SKM-1 (cell line): ENCODE measurements around the gene NCR1.
"Not testable (repeated sequence)": the region's sequence is repeated elsewhere in the genome, so short reads cannot be mapped to it uniquely, and the experiment has no call there.

Experiments
- DNase-seq: peaks from one replicate; lab custom pipeline; 2025; ENCODE audit not compliant: unreplicated experiment; lab: John Stamatoyannopoulos, UW

The NCR1 gene

GRCh38 chr19:54905421-54905802 lies 536 bp upstream of the NCR1 start:
- DNase-seq = no peak

GRCh38 chr19:54906819-54907218 lies 871 bp downstream of the NCR1 start:
- DNase-seq = no peak

- not testable (repeated sequence) for DNase-seq
Measured at GRCh38 chr19:54907899-54908298, 2.0 kb downstream of the NCR1 start.

- no peak for DNase-seq
Measured at GRCh38 chr19:54916822-54917221, 10.9 kb downstream of the NCR1 start.

- no peak for DNase-seq
Measured at GRCh38 chr19:54918499-54918898, 12.6 kb downstream of the NCR1 start.

GRCh38 chr19:54919646-54920563 lies 14.0 kb downstream of the NCR1 start:
- DNase-seq = not testable (repeated sequence)

GRCh38 chr19:54921082-54921481 lies 15.1 kb downstream of the NCR1 start:
- no peak for DNase-seq

- no peak for DNase-seq
Measured at GRCh38 chr19:54923276-54923675, 17.3 kb downstream of the NCR1 start.

- DNase-seq = no peak
Measured at GRCh38 chr19:54928299-54928698, 22.4 kb downstream of the NCR1 start.

GRCh38 chr19:54937926-54938325 lies 32.0 kb downstream of the NCR1 start:
- no peak for DNase-seq

- DNase-seq = no peak
Measured at GRCh38 chr19:54938906-54939305, 33.0 kb downstream of the NCR1 start.

GRCh38 chr19:54939538-54939937 lies 33.6 kb downstream of the NCR1 start:
- not testable (repeated sequence) for DNase-seq

GRCh38 chr19:54943772-54944361 lies 37.9 kb downstream of the NCR1 start:
- not testable (repeated sequence) for DNase-seq

GRCh38 chr19:54947381-54947780 lies 41.4 kb downstream of the NCR1 start, which contains the start of gene NLRP7:
NLRP7 (minus strand) TSS chr19:54947530.
- DNase-seq = no peak

- no peak for DNase-seq
Measured at GRCh38 chr19:54949412-54949811, 43.5 kb downstream of the NCR1 start.

- DNase-seq = not testable (repeated sequence)
Measured at GRCh38 chr19:54950580-54950979, 44.6 kb downstream of the NCR1 start.

GRCh38 chr19:54952591-54953344 lies 46.8 kb downstream of the NCR1 start:
- no peak for DNase-seq

- DNase-seq = not testable (repeated sequence)
Measured at GRCh38 chr19:54953345-54953713, 47.4 kb downstream of the NCR1 start.

- no peak for DNase-seq
Measured at GRCh38 chr19:54955376-54955775, 49.4 kb downstream of the NCR1 start.

GRCh38 chr19:54959840-54960239 lies 53.9 kb downstream of the NCR1 start:
- DNase-seq = no peak
